Fibroblast of the aortic adventitia (primary cell): ENCODE measurements around the gene C17orf67. TPM values are rescaled to one million over a fixed set of nuclear protein-coding genes. Genes with fewer than 3 reads are reported as not detected.

Source experiments
- DNase-seq: peaks from one replicate; pipeline ENCODE4 v3.0.0-alpha.2; 2010; ENCODE audit warnings: low read depth
- H3K4me3 ChIP-seq: 2 replicates; pipeline ENCODE4 v1.5.1; 2011; ENCODE audit warnings: low read depth, mild to moderate bottlenecking, control low read depth, low read length, moderate library complexity
- CTCF ChIP-seq: IDR thresholded peaks from 2 replicates; pipeline ENCODE4 v1.5.1; 2011; ENCODE audit warnings: mild to moderate bottlenecking, low read length, control low read depth, inconsistent platforms; ENCODE audit not compliant: insufficient read depth
- total RNA-seq: library from RNA; depleted of rRNA; stranded (reverse); fragments of >200 nt; gene quantifications from 2 replicates; pipeline ENCODE4 v1.2.3, GENCODE V29; 2012; ENCODE audit warnings: low replicate concordance

The C17orf67 gene
- total RNA-seq, 1 donor, result 0.99 TPM

- DNase-seq, result no peak
- no peak overlapping the region for H3K4me3 ChIP-seq
- no peak for TF ChIP-seq CTCF
These were observed 6.9 kb downstream of the C17orf67 start for GRCh38 chr17:56826611-56827414.

GRCh38 chr17:56824503-56824902, 9.2 kb downstream of the C17orf67 start:
- TF ChIP-seq CTCF, result no peak
- no peak overlapping the region for H3K4me3 ChIP-seq
- no peak for DNase-seq

GRCh38 chr17:56823848-56824247, 9.9 kb downstream of the C17orf67 start:
- H3K4me3 ChIP-seq, result no peak overlapping the region
- no peak for DNase-seq
- TF ChIP-seq CTCF, result no peak

- no peak for DNase-seq
- no peak overlapping the region for H3K4me3 ChIP-seq
- TF ChIP-seq CTCF, result no peak
These were observed 11.0 kb downstream of the C17orf67 start for GRCh38 chr17:56822725-56823124.

- no peak for TF ChIP-seq CTCF
- H3K4me3 ChIP-seq, result no peak overlapping the region
- DNase-seq, result no peak
These were observed 11.7 kb downstream of the C17orf67 start for GRCh38 chr17:56821847-56822534.

- H3K4me3 ChIP-seq, result no peak overlapping the region
- no peak for TF ChIP-seq CTCF
- no peak for DNase-seq
These were observed 13.5 kb downstream of the C17orf67 start for GRCh38 chr17:56820207-56820606.
